K562 (cell line): ENCODE data around the gene HOXB5. TPM values are rescaled to one million over a fixed set of nuclear protein-coding genes. Genes with fewer than 3 reads are reported as not detected.

ENCODE experiments used
- AFF4 ChIP-seq: sonication (generic); formaldehyde crosslinking; IDR thresholded peaks from 2 replicates; pipeline ENCODE4 v1.8.0; 2023; ENCODE audit warnings: mild to moderate bottlenecking, missing genetic modification reagents
- C11orf30 ChIP-seq: fragments of 450-650 bp; IDR thresholded peaks from 2 replicates; pipeline ENCODE4 v1.6.1; 2016; ENCODE audit warnings: low read depth, mild to moderate bottlenecking
- CBX5 ChIP-seq: IDR thresholded peaks from 2 replicates; pipeline ENCODE4 v1.6.1; 2014; ENCODE audit warnings: low read depth, borderline replicate concordance
- CHD4 ChIP-seq: fragments of 200-600 bp; sonication (generic); IDR thresholded peaks from 3 replicates; pipeline ENCODE4 v1.6.1; 2012; ENCODE audit warnings: low read depth, mild to moderate bottlenecking, mixed read lengths, low read length, inconsistent platforms; ENCODE audit not compliant: insufficient read depth, insufficient replicate concordance, poor library complexity, severe bottlenecking
- DNMT1 ChIP-seq: fragments of 450-650 bp; IDR thresholded peaks from 2 replicates; pipeline ENCODE4 v1.6.1; 2016; ENCODE audit warnings: antibody characterized with exemption, mild to moderate bottlenecking
- ELK1 ChIP-seq: sonication (generic); formaldehyde crosslinking; IDR thresholded peaks from 2 replicates; pipeline ENCODE4 v1.8.1; 2022; ENCODE audit warnings: missing genetic modification reagents
- HLTF ChIP-seq: fragments of 450-650 bp; IDR thresholded peaks from 2 replicates; pipeline ENCODE4 v1.6.1; 2016
- ILF3 ChIP-seq: fragments of 450-650 bp; IDR thresholded peaks from 2 replicates; pipeline ENCODE4 v1.6.1; 2018; ENCODE audit warnings: antibody characterized with exemption, mild to moderate bottlenecking, moderate library complexity, borderline replicate concordance
- MAFK ChIP-seq: IDR thresholded peaks from 2 replicates; pipeline ENCODE4 v1.6.1; 2011; ENCODE audit warnings: low read length, improper control_type of control experiment
- MLLT1 ChIP-seq, 2 experiments: fragments of 450-650 bp; IDR thresholded peaks; 2 replicates each; pipeline ENCODE4 v1.6.1; 2016
- NCOA2 ChIP-seq, 2 experiments: fragments of 450-650 bp; IDR thresholded peaks; 2 replicates each; pipeline ENCODE4 v1.6.1; 2018; ENCODE audit warnings: mild to moderate bottlenecking in 2 of 2, moderate library complexity in 1 of 2; ENCODE audit not compliant: partially characterized antibody in 2 of 2
- PRMT5 ChIP-seq: sonication (generic); formaldehyde crosslinking; IDR thresholded peaks from 2 replicates; pipeline ENCODE4 v1.5.0; 2020; ENCODE audit warnings: missing genetic modification reagents
- SETDB1 ChIP-seq: IDR thresholded peaks from one replicate; pipeline ENCODE4 v1.6.1; 2012; ENCODE audit warnings: low read length, control low read depth, inconsistent platforms
- SIN3B ChIP-seq: fragments of 450-650 bp; IDR thresholded peaks from 2 replicates; pipeline ENCODE4 v1.6.1; 2017; ENCODE audit warnings: low read depth, mild to moderate bottlenecking, moderate library complexity
- SRSF3 ChIP-seq: fragments of 200-400 bp; formaldehyde crosslinking; IDR thresholded peaks from 2 replicates; pipeline ENCODE4 v1.6.1; 2016; ENCODE audit warnings: mild to moderate bottlenecking, low read length, moderate library complexity; ENCODE audit not compliant: insufficient read depth
- TAF7 ChIP-seq: fragments of 450-650 bp; IDR thresholded peaks from 2 replicates; pipeline ENCODE4 v1.6.1; 2016; ENCODE audit warnings: missing genetic modification characterization, missing compliant biosample characterization
- TSC22D4 ChIP-seq: fragments of 450-650 bp; IDR thresholded peaks from 2 replicates; pipeline ENCODE4 v1.6.1; 2016; ENCODE audit warnings: missing genetic modification characterization, missing biosample characterization, control low read depth
- XRCC3 ChIP-seq: fragments of 450-650 bp; IDR thresholded peaks from 2 replicates; pipeline ENCODE4 v1.6.1; 2017; ENCODE audit warnings: mild to moderate bottlenecking, moderate library complexity
- ZBTB2 ChIP-seq: fragments of 450-650 bp; IDR thresholded peaks from 2 replicates; pipeline ENCODE4 v1.6.1; 2016; ENCODE audit warnings: antibody characterized with exemption
- ZC3H4 ChIP-seq: sonication (generic); formaldehyde crosslinking; IDR thresholded peaks from 2 replicates; pipeline ENCODE4 v1.9.0; 2021; ENCODE audit warnings: missing genetic modification reagents, borderline replicate concordance
- polyA plus RNA-seq, 8 experiments: library from polyadenylated mRNA; depleted of rRNA in 4 of 8; stranded (reverse) in 5 of 8; unstranded in 3 of 8; fragments of >200 nt; fragmentation: Nextera tagmentation in 2 of 8; fragmentation: Illumina TruSeq in 1 of 8; extraction: Ambion mirVana in 2 of 8; extraction: Trizol in 1 of 8; gene quantifications; 2 replicates each; pipeline versions ENCODE4 v1.2.1 to v1.2.3, GENCODE V29; 2011 to 2014; ENCODE audit warnings: inconsistent platforms in 1 of 8, missing spikeins in 1 of 8
- total RNA-seq, 7 experiments: library from RNA; depleted of rRNA in 6 of 7; stranded (reverse); fragments of >200 nt in 6 of 7; fragmentation: Illumina TruSeq in 2 of 7; extraction: Trizol in 2 of 7; gene quantifications; 2 replicates each; pipeline versions ENCODE4 v1.2.1 to v1.2.3, GENCODE V29; 2011 to 2021; ENCODE audit warnings: low replicate concordance in 1 of 7
- TF ChIP-seq, protein P1 (sequence below): sonication (generic); formaldehyde crosslinking; IDR thresholded peaks from 2 replicates; pipeline ENCODE4 v1.8.0; 2022; ENCODE audit warnings: missing genetic modification reagents, mild to moderate bottlenecking, moderate library complexity, borderline replicate concordance

Gene HOXB5
- total and polyA plus RNA-seq, 9 of the 15 experiments (the other 6 are each of a cell fraction or from before 2014, with no cell fraction given): 0.24 to 2.7 (median 0.65) TPM

DNA sequence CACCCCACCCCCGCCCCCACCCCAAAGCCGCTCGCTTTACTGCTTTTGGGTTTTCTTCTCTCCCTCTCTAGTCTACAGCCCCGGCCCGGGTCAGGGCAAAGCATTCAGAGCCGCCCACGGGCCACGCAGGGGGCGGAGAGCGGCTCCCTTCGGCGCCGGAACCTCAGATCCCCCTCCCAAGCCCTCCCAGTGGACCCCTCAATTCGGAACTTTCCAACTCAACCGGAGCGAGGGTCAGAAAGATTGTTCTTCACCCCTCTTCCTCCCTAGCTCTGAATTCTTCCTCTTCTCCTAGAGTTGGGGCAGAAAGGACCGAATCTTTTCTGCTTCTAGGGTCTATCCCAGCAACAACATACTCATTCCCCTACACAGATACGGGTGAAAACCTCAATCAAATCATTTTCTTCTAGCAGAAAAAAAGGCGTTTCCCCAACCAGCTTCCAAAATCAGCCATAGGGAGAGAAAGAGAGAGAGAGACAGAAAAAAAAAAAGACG, 49.7 kb downstream of the HOXB5 start (continued):
- TF ChIP-seq DNMT1 (no peak), CHD4 (no peak), ELK1 (CRISPR knock-in tag) (no peak), NCOA2 (IDR thresholded peaks at IDR 0.05; ENCODE audit: partially characterized antibody in 2 of 2) (no peak), TAF7 (0 out of 2 replicates have a peak, but pooled peaks have one; percentile 32), AFF4 (CRISPR knock-in tag) (no peak; the same call in 1 of the 2 replicates), TSC22D4 (no peak), HLTF (0 out of 2 replicates have a peak, but pooled peaks have one; percentile 10), SIN3B (no peak), SETDB1 (no peak), MAFK (no peak), PRMT5 (CRISPR knock-in tag) (no peak), C11orf30 (no peak), ZC3H4 (CRISPR knock-in tag) (no peak), SRSF3 (no peak), CBX5 (no peak), ZBTB2 (no peak), MLLT1 (IDR thresholded peaks at IDR 0.05) (peak; percentile 90 to 93), ILF3 (no peak), XRCC3 (no peak)
- TF ChIP-seq, protein P1, sequence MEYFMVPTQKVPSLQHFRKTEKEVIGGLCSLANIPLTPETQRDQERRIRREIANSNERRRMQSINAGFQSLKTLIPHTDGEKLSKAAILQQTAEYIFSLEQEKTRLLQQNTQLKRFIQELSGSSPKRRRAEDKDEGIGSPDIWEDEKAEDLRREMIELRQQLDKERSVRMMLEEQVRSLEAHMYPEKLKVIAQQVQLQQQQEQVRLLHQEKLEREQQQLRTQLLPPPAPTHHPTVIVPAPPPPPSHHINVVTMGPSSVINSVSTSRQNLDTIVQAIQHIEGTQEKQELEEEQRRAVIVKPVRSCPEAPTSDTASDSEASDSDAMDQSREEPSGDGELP: no peak
